ENCODE measurements around the gene TVP23C. TPM values are rescaled to one million over a fixed set of nuclear protein-coding genes. Genes with fewer than 3 reads are reported as not detected.

The TVP23C gene
- total RNA-seq, 1 donor from 2014 or later = 9.2 TPM

GRCh38 chr17:15456496-15456895 lies 106.8 kb downstream of the TVP23C start:
- H3K36me3 Mint-ChIP-seq (ENCODE audit: low read depth) = peaks cover 19% of the 10 kb centered on the region
- TF ChIP-seq, protein P1, sequence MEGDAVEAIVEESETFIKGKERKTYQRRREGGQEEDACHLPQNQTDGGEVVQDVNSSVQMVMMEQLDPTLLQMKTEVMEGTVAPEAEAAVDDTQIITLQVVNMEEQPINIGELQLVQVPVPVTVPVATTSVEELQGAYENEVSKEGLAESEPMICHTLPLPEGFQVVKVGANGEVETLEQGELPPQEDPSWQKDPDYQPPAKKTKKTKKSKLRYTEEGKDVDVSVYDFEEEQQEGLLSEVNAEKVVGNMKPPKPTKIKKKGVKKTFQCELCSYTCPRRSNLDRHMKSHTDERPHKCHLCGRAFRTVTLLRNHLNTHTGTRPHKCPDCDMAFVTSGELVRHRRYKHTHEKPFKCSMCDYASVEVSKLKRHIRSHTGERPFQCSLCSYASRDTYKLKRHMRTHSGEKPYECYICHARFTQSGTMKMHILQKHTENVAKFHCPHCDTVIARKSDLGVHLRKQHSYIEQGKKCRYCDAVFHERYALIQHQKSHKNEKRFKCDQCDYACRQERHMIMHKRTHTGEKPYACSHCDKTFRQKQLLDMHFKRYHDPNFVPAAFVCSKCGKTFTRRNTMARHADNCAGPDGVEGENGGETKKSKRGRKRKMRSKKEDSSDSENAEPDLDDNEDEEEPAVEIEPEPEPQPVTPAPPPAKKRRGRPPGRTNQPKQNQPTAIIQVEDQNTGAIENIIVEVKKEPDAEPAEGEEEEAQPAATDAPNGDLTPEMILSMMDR (conservative IDR thresholded peaks at IDR 0.05) = no peak
- H3K9me3 Mint-ChIP-seq = peaks cover 4% of the 10 kb centered on the region
- H3K27ac Mint-ChIP-seq (ENCODE audit: unreplicated experiment) = no peak overlapping the region
- H3K4me1 Mint-ChIP-seq = peaks cover 38% of the 10 kb centered on the region
- H3K4me3 Mint-ChIP-seq = no peak overlapping the region
- no peak for DNase-seq (ENCODE audit: low read depth, low spot score)
- no peaks in the 10 kb centered on the region for H3K27me3 Mint-ChIP-seq (ENCODE audit: low read depth)

GRCh38 chr17:15454346-15454745 lies 108.9 kb downstream of the TVP23C start:
- Mint-ChIP-seq H3K9me3 (no peaks in the 10 kb centered on the region), H3K4me3 (no peak overlapping the region), H3K27ac (ENCODE audit: unreplicated experiment) (no peak overlapping the region)

DNA sequence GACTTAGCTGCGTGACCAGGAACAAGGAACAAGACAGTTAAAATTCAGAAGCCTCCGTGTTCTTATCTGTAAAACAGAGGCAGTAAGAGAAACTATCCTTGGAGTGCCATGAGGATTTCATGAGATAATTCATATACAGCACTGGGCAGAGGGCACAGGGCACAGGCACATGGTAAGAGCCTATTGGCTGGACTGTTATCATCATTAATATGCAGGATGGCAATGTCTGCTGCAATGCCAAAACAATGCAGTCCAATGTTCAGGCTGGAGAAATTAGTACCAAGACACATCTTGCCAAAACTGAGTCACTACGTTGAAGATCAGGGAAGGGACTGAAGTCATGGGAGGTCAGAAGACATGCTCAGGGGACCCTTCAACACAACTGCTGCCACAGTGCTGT lies 109.5 kb downstream of the TVP23C start:
- DNase-seq (ENCODE audit: low read depth, low spot score) = no peak
- Mint-ChIP-seq H3K27me3 (ENCODE audit: low read depth) (no peaks in the 10 kb centered on the region), H3K4me1 (peaks cover 29% of the 10 kb centered on the region), H3K27ac (ENCODE audit: unreplicated experiment) (peak overlapping the region; percentile 81), H3K4me3 (no peak overlapping the region), H3K36me3 (ENCODE audit: low read depth) (peaks cover 10% of the 10 kb centered on the region), H3K9me3 (no peaks in the 10 kb centered on the region)
- TF ChIP-seq, protein P1 (conservative IDR thresholded peaks at IDR 0.05) = no peak

More at GRCh38 chr17:15454346-15454745, 108.9 kb downstream of the TVP23C start:
- no peak for DNase-seq (ENCODE audit: low read depth, low spot score)
- TF ChIP-seq, protein P1 (conservative IDR thresholded peaks at IDR 0.05) = no peak
- H3K27me3 Mint-ChIP-seq (ENCODE audit: low read depth) = no peaks in the 10 kb centered on the region
- H3K36me3 Mint-ChIP-seq (ENCODE audit: low read depth) = peaks cover 10% of the 10 kb centered on the region
- H3K4me1 Mint-ChIP-seq = peaks cover 26% of the 10 kb centered on the region

- no peaks in the 10 kb centered on the region for H3K9me3 Mint-ChIP-seq
Measured at GRCh38 chr17:15453246-15453645, 110.0 kb downstream of the TVP23C start.

GRCh38 chr17:15452746-15453145 lies 110.5 kb downstream of the TVP23C start:
- Mint-ChIP-seq H3K4me3 (no peak overlapping the region), H3K27ac (ENCODE audit: unreplicated experiment) (no peak overlapping the region), H3K4me1 (peaks cover 32% of the 10 kb centered on the region), H3K9me3 (no peaks in the 10 kb centered on the region), H3K27me3 (ENCODE audit: low read depth) (no peaks in the 10 kb centered on the region), H3K36me3 (ENCODE audit: low read depth) (peaks cover 6% of the 10 kb centered on the region)
- DNase-seq (ENCODE audit: low read depth, low spot score) = no peak
- TF ChIP-seq, protein P1 (conservative IDR thresholded peaks at IDR 0.05) = no peak

More at GRCh38 chr17:15453246-15453645, 110.0 kb downstream of the TVP23C start:
- Mint-ChIP-seq H3K4me1 (peaks cover 32% of the 10 kb centered on the region), H3K4me3 (no peak overlapping the region), H3K27me3 (ENCODE audit: low read depth) (no peaks in the 10 kb centered on the region), H3K36me3 (ENCODE audit: low read depth) (peaks cover 10% of the 10 kb centered on the region), H3K27ac (ENCODE audit: unreplicated experiment) (no peak overlapping the region)
- TF ChIP-seq, protein P1 (conservative IDR thresholded peaks at IDR 0.05) = no peak
- no peak for DNase-seq (ENCODE audit: low read depth, low spot score)

Other genes starting within 250 kb of the TVP23C start
- gene TEKT3, start 221.9 kb downstream of the TVP23C start, total RNA-seq = 0.42 and 0.55 TPM in 2 replicates
- gene CDRT4, start 95.9 kb downstream of the TVP23C start, total RNA-seq = 2.4 and 2.8 TPM in 2 replicates
- gene FBXW10B, start 56.2 kb upstream of the TVP23C start, total RNA-seq = 0.55 and 0.82 TPM in 2 replicates
- 31.8 and 34.8 TPM in 2 replicates for gene TRIM16, start 120.8 kb upstream of the TVP23C start, total RNA-seq
- 128 and 130 TPM in 2 replicates for gene ZNF286A, start 136.3 kb upstream of the TVP23C start, total RNA-seq
- 1.9 and 3.0 TPM in 2 replicates for gene TBC1D26, start 168.8 kb upstream of the TVP23C start, total RNA-seq